Activated naive CD4-positive, alpha-beta T cell treated with anti-CD3 and anti-CD28 coated beads, Interleukin-2, amount 50 U/mL, for 16 hours (primary cell): ENCODE results near the gene PMPCA.

ENCODE experiments used
- DNase-seq: peaks from one replicate; pipeline ENCODE4 v3.0.0-alpha.2; 2020

PMPCA gene

GRCh38 chr9:136410500-136411287, at the start of gene PMPCA, which contains the start of gene ENTR1:
TSS of gene PMPCA (plus strand) at chr9:136410658. CDS start at chr9:136410669, 11 bp downstream.
TSS of gene ENTR1 (minus strand) at chr9:136410614. CDS start at chr9:136410397, 217 bp downstream.
- peak; percentile 97 for DNase-seq

- DNase-seq: no peak
Observed at GRCh38 chr9:136361047-136361753, 49.3 kb upstream of the PMPCA start.

- DNase-seq: no peak
Observed at GRCh38 chr9:136361754-136362449, 48.6 kb upstream of the PMPCA start.

- DNase-seq: no peak
Observed at GRCh38 chr9:136362450-136362784, 48.0 kb upstream of the PMPCA start.

GRCh38 chr9:136363106-136363948, 47.1 kb upstream of the PMPCA start, which contains the start of gene DNLZ:
TSS of gene DNLZ (minus strand) at chr9:136363744. CDS start at chr9:136363714, 30 bp downstream.
- peak; percentile 93 for DNase-seq

- DNase-seq: no peak
Observed at GRCh38 chr9:136363949-136364748, 46.3 kb upstream of the PMPCA start.

- no peak for DNase-seq
Observed at GRCh38 chr9:136364942-136365774, 45.3 kb upstream of the PMPCA start.

GRCh38 chr9:136365775-136366222, 44.7 kb upstream of the PMPCA start:
- no peak for DNase-seq

- DNase-seq: no peak
Observed at GRCh38 chr9:136366826-136367225, 43.6 kb upstream of the PMPCA start.

GRCh38 chr9:136367296-136368145, 42.9 kb upstream of the PMPCA start:
- no peak for DNase-seq

- no peak for DNase-seq
Observed at GRCh38 chr9:136368190-136368589, 42.3 kb upstream of the PMPCA start.

- DNase-seq: no peak
Observed at GRCh38 chr9:136370037-136370436, 40.4 kb upstream of the PMPCA start.

- DNase-seq: no peak
Observed at GRCh38 chr9:136370687-136371532, 39.5 kb upstream of the PMPCA start.

- no peak for DNase-seq
Observed at GRCh38 chr9:136371533-136371880, 39.0 kb upstream of the PMPCA start.

- DNase-seq: no peak
Observed at GRCh38 chr9:136372006-136372405, 38.5 kb upstream of the PMPCA start.

- no peak for DNase-seq
Observed at GRCh38 chr9:136372561-136373299, 37.7 kb upstream of the PMPCA start.

- DNase-seq: no peak
Observed at GRCh38 chr9:136373300-136374182, 36.9 kb upstream of the PMPCA start, which contains the start of gene CARD9. TSS of gene CARD9 (minus strand) at chr9:136373669. CDS start at chr9:136372078, 1,591 bp downstream.
